Subcutaneous abdominal adipose tissue (tissue), 5 donors: ENCODE data around the gene REEP1.

ENCODE experiments used
- H3K27ac ChIP-seq: one replicate; pipeline ENCODE4 v1.7.0; 2013; ENCODE audit warnings: low read depth, mild to moderate bottlenecking, inconsistent platforms, low read length, moderate library complexity
- H3K27me3 ChIP-seq, 5 donors: one replicate each; pipeline ENCODE4 v1.7.0; 2013; ENCODE audit warnings: low read length in 5 of 5, inconsistent platforms in 1 of 5; ENCODE audit not compliant: control insufficient read depth in 5 of 5, insufficient read depth in 4 of 5
- H3K36me3 ChIP-seq, 5 donors: one replicate each; pipeline ENCODE4 v1.7.0; 2013; ENCODE audit warnings: low read length in 5 of 5; ENCODE audit not compliant: control insufficient read depth in 5 of 5, insufficient read depth in 5 of 5
- H3K4me1 ChIP-seq, 5 donors: one replicate each; pipeline ENCODE4 v1.7.0; 2013; ENCODE audit warnings: low read length in 5 of 5, mild to moderate bottlenecking in 3 of 5, moderate library complexity in 1 of 5; ENCODE audit not compliant: control insufficient read depth in 5 of 5, insufficient read depth in 5 of 5
- H3K4me3 ChIP-seq, 5 donors: one replicate each; pipeline ENCODE4 v1.7.0; 2013; ENCODE audit warnings: low read length in 5 of 5, low read depth in 1 of 5
- H3K9ac ChIP-seq, 5 donors: one replicate each; pipeline ENCODE4 v1.7.0; 2013; ENCODE audit warnings: low read length in 5 of 5, mild to moderate bottlenecking in 4 of 5, moderate library complexity in 3 of 5
- H3K9me3 ChIP-seq, 5 donors: one replicate each; pipeline ENCODE4 v1.7.0; 2013; ENCODE audit warnings: low read length in 5 of 5; ENCODE audit not compliant: control insufficient read depth in 5 of 5
- donor health status: healthy.
- donor health status: healthy.
- donor health status: healthy.
- donor health status: healthy.
- donor health status: healthy.

The REEP1 gene

DNA sequence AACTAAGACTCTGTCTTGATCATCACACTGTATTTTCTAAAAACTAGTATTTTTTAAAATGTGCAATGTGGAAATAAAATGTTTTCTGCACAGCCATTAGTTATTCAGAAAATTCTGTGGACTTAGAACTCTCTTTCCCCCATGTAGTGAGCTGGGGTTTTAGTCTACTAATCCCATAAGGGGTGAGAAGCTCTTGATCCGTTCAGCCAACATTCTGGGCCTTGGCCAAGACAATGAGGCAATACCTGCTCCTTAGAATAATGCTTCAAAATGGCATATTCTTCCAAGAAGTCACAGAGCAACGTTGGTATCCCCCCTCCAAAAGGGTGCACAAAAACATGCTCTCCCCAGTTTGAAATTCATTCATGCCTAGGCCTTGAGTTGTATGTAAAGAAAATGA lies 4.0 kb downstream of the REEP1 start:
- H3K27ac ChIP-seq, result no peak overlapping the region
- H3K4me1 ChIP-seq, result peaks cover 0 to 15% (median 14%) of the 10 kb centered on the region in 5 donors
- no peaks in the 10 kb centered on the region for H3K36me3 ChIP-seq
- no peak overlapping the region for H3K4me3 ChIP-seq
- peaks cover 19 to 34% (median 31%) of the 10 kb centered on the region in 5 donors for H3K27me3 ChIP-seq
- H3K9ac ChIP-seq, result no peak overlapping the region
- peaks cover 0 to 4% (median 0%) of the 10 kb centered on the region in 5 donors for H3K9me3 ChIP-seq

GRCh38 chr2:86332654-86333053 lies 4.8 kb downstream of the REEP1 start:
- Histone ChIP-seq H3K4me1 (peaks cover 0 to 10% (median 8%) of the 10 kb centered on the region in 5 donors), H3K27ac (no peak overlapping the region), H3K36me3 (no peaks in the 10 kb centered on the region), H3K9me3 (peaks cover 0 to 4% (median 0%) of the 10 kb centered on the region in 5 donors), H3K9ac (no peak overlapping the region), H3K27me3 (peaks cover 19 to 29% (median 26%) of the 10 kb centered on the region in 5 donors), H3K4me3 (no peak overlapping the region)

GRCh38 chr2:86331384-86331783 lies 6.0 kb downstream of the REEP1 start:
- Histone ChIP-seq H3K9me3 (peaks cover 0 to 4% (median 0%) of the 10 kb centered on the region in 5 donors), H3K4me1 (peaks cover 0 to 2% (median under 1%) of the 10 kb centered on the region in 5 donors), H3K36me3 (no peaks in the 10 kb centered on the region), H3K4me3 (no peak overlapping the region), H3K27me3 (peaks cover 14 to 23% (median 21%) of the 10 kb centered on the region in 5 donors), H3K27ac (no peak overlapping the region), H3K9ac (no peak overlapping the region)

DNA sequence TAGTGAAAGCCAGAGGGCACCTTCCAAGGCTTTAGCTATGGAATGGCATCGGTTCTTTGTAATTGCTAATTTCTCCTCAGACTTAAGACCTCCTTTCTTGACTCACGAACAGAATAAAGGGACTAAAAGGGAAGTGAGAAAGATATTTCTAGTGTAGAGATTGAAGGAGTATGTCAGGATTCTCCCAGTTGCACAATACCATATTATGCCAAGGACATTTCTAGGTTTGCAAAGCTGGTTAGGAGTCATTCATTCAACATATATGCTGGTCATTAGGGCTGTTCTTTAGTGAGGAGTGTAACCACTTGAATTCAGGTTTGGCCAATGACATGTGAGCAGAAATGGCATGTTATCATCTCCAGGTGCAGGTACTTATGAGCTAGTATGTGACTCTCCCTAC lies 7.4 kb downstream of the REEP1 start:
- Histone ChIP-seq H3K9me3 (peaks cover 0 to 4% (median 0%) of the 10 kb centered on the region in 5 donors), H3K27ac (no peak overlapping the region), H3K9ac (no peak overlapping the region), H3K27me3 (peaks cover 5 to 14% (median 10%) of the 10 kb centered on the region in 5 donors), H3K4me3 (no peak overlapping the region), H3K36me3 (no peaks in the 10 kb centered on the region), H3K4me1 (no peaks in the 10 kb centered on the region)

- Histone ChIP-seq H3K36me3 (no peaks in the 10 kb centered on the region), H3K4me1 (no peaks in the 10 kb centered on the region), H3K27me3 (peaks cover 0 to 4% (median 0%) of the 10 kb centered on the region in 5 donors), H3K9ac (no peak overlapping the region), H3K4me3 (no peak overlapping the region), H3K27ac (no peak overlapping the region), H3K9me3 (no peaks in the 10 kb centered on the region)
Measured at GRCh38 chr2:86323273-86324021, 14.0 kb downstream of the REEP1 start.

DNA sequence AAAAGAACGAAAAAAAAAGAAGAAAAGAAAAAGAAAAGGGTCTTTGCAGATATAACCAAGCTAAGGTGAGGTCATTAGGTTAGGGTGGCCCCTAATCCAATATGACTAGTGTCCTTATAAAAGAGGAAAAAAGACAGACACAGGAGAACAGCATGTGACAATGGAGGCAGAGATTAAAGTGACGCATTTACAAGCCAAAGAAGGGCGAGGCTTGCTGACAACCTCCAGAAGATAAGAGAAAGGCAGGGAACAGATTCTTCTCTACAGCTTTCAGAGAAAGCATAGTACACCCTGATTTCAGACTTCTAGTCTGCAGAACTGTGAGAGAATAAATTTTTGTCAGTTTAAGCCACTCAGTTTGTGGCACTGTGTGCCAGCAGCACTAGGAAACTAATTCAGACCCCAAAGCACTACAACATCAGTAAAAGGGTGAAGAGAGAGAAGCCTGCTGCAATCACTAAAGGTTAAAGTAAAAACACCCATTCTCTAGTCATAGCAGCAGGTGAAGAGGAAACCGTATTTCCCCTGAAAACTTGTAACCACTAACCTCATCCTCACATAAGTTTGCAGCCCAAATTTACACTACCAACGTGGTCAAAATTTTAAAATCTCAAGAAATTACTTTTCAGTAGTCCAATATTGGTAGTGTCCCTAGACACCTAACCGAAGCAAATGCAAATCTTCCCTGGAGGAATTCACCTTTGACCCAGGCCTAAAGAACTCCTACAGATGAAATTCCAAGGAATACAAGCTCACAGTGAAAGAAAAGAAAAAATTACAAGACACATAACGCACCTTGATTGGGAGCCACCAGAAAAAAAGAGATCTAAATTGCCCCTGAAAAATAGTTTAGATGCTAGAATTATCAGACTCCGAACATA lies 17.5 kb downstream of the REEP1 start:
- Histone ChIP-seq H3K9ac (no peak overlapping the region), H3K36me3 (no peaks in the 10 kb centered on the region), H3K4me1 (no peaks in the 10 kb centered on the region), H3K27ac (no peak overlapping the region), H3K27me3 (peaks cover 0 to 4% (median 0%) of the 10 kb centered on the region in 5 donors), H3K9me3 (no peaks in the 10 kb centered on the region), H3K4me3 (no peak overlapping the region)

GRCh38 chr2:86315084-86315483 lies 22.3 kb downstream of the REEP1 start:
- Histone ChIP-seq H3K9me3 (no peaks in the 10 kb centered on the region), H3K36me3 (no peaks in the 10 kb centered on the region), H3K27ac (no peak overlapping the region), H3K4me1 (no peaks in the 10 kb centered on the region), H3K4me3 (no peak overlapping the region), H3K9ac (no peak overlapping the region), H3K27me3 (peaks cover 0 to 4% (median 0%) of the 10 kb centered on the region in 5 donors)

GRCh38 chr2:86314125-86314524 lies 23.3 kb downstream of the REEP1 start:
- no peaks in the 10 kb centered on the region for H3K36me3 ChIP-seq
- no peak overlapping the region for H3K4me3 ChIP-seq
- H3K4me1 ChIP-seq, result no peaks in the 10 kb centered on the region
- no peak overlapping the region for H3K9ac ChIP-seq
- no peaks in the 10 kb centered on the region for H3K9me3 ChIP-seq
- H3K27ac ChIP-seq, result no peak overlapping the region
- H3K27me3 ChIP-seq, result peaks cover 0 to 3% (median 0%) of the 10 kb centered on the region in 5 donors

DNA sequence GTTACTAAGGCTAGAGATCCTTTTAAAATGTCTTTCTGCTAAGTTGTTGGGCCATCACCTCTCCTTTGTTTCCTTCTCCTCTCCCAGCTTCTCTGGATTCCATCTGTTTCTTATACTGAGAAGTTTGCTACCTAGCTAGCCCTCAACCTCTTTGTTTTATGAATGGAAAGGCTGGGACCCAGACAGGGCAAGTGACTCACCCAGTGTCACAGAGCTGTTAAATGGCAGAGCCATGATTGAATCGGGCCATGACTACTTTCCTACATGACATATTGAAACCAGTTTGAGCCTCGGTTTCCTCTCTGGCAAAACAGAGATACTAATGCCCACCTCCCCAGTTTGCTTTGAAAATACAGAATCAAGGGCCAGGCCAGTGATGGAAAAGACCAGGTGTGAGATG lies 24.1 kb downstream of the REEP1 start:
- Histone ChIP-seq H3K27ac (no peak overlapping the region), H3K9ac (no peak overlapping the region), H3K4me3 (no peak overlapping the region), H3K9me3 (no peaks in the 10 kb centered on the region), H3K27me3 (no peaks in the 10 kb centered on the region), H3K36me3 (no peaks in the 10 kb centered on the region), H3K4me1 (no peaks in the 10 kb centered on the region)

DNA sequence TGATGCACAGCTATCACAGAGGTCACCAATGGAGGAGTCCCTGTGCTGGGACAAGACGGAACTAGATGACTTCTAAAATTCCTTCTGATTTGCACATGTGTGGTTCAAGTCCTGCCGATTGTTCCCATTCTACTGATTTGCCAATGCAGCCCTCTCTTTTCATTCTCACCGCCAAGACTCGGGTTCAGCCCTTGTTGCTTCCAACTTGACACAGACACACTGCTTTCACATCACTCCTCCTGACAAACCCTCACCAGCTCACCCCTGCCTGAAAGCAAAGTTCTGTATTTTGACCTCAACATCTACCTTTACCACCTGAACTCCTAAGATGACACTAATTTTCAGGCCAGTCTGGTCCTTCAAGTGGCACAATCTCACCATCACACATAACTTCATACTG lies 25.5 kb downstream of the REEP1 start:
- H3K36me3 ChIP-seq, result no peaks in the 10 kb centered on the region

More for the DNA sequence above, 25.5 kb downstream of the REEP1 start:
- Histone ChIP-seq H3K4me3 (no peak overlapping the region), H3K27ac (no peak overlapping the region), H3K9ac (no peak overlapping the region), H3K4me1 (no peaks in the 10 kb centered on the region), H3K27me3 (no peaks in the 10 kb centered on the region), H3K9me3 (no peaks in the 10 kb centered on the region)
